ENCODE measurements around the gene GNG13.

Gene GNG13

DNA sequence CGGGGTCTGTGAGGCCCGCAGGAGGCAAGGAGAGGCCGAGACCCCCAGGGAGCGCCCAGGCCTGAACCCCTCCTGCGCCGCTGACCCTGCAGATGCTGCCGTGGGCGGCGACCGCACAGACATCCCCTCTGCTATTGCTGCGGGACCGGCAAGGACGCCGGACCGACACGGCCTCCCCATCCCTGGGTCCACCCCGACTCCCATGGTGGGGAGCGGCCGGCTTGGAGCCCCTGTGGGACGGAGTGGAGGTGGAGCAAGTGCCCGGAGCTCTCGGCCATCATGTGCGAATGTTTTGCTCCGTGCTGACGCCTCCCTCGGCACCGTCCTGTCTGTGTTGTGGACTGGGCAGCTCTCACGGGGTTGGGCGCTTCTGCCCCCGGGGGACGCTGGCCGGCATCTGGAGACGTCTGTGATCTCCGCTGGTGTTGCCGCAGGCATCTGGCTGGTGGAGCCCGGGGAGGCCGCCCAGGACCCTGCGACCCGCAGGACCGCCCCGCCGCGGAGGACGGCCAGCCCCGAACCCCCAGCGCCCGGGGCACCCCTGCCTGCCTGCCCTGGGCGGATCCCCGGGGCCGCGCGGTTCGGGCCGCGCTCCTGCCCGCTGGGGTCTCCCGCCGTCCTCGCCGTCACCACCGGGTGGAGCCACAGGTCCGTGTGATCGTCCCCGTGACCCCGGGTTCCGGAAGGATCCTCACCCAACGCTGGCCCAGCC lies 12.8 kb upstream of the GNG13 start:
- no peak for DNase-seq

DNA sequence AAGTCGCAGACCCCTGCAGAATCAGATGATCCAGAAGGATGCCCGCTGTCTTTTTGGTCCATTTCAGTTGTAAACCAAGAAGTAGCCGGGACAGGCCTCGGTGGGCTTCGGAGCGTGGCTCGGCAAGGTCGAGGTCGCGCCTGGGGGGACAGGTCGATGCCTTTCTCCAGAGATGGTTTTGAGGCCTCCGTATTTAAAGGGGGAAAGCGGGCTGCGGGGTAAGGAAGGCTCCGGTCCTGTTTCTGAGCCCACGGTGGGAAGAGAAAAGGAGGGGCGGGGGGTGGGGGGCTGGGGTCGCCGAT lies 7.5 kb upstream of the GNG13 start:
- no peak for DNase-seq

DNA sequence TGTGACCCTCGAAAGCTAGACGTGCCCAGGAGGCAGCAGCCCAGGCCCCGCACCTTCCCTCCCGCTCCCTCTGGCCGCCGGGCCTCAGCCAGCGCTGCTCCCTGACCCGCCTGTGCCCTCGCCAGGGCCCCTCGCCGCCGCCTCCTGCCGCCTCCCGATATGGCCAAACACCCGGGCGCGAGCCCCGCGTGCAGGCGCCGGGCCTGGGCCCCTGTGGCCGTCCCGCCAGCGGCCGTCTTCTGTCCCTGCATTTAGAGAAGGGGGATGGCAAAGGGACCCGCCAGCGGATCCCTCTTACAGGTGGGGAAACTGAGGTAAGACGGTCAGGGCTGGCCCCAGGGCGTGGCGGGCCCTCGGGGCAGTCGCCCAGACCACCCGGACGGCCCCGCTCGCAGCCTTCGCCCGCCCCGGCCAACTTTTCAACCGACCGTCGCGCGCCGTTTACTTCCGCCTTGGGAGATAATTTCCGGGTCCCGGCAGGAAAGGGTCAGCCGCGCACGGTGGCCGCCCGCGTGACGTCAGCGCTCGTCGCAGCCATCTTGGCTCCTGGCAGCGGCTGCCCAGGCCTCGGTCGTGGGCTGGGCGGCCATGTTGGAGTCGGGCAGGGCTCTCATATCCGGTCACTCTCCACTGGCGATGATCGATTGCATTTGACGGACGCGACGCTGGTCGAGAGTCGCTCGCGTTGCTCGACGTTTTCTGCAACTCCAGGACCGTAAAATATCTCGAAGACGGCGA lies 7.0 kb upstream of the GNG13 start:
- peak; percentile 57 for DNase-seq

DNA sequence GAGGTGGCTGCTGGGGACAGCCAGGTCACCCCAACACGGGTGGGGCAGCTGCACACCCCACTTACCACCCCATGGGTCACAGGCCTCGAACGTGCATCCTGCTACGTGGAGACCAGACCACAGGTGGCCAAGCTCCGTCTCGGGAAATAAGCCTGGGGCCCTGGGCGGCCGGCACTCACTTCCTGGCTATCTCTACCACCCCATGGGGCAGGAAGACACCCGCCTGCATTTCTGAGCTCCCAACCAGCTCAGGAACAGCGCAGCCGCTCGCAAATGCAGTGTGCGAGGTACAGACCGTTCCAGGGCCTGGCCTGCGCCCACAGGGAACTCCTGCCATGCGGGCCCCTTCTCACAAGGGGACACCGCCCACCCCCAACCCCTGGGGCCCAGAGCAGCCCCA lies 4.9 kb upstream of the GNG13 start:
- no peak for DNase-seq

DNA sequence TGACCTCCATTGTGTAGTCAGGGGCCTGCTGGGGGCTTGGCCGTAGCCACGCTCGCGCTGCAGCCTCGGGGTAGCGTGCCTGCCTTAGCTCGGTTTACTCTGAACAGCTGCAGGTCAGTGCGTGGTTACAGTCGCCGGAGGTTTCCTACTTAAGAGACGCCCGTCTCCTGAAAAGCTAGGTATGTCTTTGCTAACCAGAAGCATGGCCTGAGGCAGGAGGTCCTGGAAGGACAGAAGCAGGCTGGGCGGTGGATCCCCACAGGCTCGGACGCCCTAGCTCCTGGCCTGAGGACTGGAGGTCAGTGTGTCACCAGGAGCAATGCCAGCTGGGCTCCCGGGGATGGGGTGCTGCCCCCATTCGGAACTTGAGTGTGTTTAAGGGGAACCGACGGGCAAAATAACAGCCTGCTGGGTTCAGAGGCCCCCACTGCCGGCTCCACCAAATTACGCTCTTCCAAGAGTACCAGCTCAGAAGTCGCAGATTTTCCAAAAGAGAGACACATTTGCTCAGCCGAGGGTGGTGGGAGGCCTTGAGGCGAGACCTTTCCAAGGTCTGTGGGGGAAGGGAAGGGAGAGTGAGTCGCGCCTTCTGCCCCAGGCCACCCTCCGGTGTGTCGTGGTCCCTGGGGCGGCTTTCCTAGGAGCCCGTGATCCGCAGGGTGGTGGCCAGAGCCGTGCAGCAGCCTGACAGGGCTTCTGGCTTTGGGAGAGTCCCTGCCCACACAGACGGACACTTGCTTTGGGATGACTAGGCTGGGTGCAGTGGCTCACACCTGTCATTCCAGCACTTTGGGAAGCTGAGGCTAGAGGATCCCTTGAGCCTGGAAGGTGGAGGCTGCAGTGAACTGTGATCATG lies 3.9 kb upstream of the GNG13 start:
- DNase-seq, result no peak

DNA sequence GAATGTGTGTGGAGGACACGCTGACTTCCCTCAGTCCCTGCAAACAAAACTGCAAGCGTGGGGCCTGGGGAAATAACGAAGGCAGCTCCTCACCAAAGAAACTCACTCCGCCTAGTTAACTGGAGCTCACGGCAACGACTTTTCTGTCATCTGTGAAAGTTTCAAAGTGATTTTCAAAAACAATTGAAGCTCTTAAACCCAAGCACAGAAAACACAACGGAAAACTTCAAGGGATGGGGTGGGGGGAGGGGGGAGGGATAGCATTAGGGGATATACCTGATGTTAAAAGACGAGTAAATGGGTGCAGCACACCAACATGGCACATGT lies 3.2 kb upstream of the GNG13 start:
- no peak for DNase-seq

DNA sequence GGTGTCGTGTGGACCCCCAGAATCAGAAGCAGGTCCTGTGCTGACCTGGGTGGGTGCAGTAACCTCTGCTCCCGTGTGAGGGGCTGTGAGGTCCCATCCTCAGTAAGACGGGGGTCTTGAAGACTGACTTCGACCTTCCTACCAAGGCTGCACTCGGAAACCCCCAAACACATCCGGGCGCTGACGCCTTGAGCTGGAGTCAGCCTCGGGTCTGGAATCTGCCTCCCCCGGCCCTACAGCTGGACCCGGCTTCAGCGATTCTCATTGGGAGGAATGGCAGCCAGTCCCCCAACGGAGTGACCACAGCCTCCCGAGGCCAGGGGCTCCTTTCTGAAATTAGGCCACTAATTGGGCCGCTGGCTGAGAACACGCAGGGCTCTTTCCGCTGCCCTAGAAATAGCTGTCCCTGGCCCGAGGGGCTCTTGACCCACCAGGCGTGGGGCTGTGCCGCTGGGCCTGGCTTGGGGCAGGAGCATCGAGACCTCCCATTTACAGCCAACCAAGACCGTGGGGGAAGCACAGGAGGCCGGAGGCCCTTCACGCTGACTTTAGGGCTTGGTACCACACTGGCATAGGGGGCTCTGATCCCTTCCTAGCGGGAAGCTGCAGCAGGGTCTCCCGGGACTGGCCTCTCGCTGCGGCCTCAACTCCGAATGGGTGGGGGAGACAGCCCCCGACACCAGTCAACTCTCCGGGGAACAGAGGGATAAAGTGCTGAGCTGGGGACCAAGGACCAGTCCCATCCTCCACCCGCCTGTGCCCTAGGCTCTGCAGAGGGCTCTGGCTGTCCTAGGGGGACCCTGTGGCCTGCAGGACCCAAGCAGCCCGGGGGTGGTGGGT lies 2.6 kb upstream of the GNG13 start:
- DNase-seq, result no peak

DNA sequence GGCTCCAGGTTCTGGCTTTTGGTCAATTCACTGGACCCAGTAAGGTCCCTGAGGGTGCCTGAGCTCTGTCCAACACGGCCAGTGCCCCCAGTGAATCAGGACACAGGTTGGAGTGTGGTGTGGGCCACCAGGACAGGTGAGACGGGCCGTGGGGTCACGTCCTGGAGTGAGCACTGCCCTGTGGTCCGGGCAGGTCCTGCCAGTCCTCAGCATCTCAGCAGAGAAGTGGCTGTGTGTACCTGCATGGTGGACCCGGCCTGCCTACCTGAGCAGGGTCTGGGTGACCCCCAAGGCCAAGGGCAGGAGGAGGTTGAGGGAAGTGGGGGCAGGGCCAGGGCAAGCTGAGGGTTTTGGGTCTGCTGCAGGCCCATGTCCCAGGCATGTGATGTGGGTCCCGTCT lies 1.9 kb upstream of the GNG13 start:
- DNase-seq, result no peak

DNA sequence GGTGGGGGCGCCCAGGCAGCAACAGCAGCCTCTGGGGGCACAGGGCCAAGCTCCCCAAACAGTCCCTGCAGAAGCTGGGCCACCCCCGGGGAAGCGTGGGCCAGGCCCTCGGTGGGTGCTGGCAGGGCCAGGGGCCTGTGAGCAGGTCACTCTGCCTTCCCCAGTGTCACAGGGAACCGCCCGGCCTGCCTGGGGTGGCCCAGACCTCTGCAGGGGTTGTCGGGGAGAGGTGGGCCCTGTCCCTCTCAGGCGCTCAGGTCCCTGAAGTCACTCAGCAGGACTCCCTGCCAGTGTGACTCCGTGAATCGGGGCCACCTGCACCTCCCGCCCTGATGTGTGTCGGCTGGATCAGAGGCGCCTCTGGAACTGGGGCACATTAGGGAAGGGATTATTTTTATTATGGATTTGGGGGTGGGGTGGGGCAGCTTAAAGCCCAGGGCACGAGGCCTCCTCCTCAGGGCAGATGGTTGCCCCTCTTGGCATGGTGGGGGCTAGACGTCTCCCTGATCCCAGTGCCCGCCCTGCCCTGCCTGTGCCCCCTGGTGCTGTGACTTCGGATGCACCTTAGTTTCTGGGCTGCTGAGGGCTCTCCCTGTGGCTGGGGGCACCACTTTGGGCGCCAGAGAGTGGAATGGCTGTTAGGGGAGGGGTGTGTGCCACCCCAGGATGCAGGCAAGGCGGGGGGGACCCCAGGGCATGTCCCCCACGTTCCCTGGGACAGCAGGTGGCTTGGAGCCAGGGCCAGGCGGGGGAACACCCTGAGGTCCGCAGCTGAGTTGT lies 1.2 kb upstream of the GNG13 start:
- DNase-seq, result no peak

DNA sequence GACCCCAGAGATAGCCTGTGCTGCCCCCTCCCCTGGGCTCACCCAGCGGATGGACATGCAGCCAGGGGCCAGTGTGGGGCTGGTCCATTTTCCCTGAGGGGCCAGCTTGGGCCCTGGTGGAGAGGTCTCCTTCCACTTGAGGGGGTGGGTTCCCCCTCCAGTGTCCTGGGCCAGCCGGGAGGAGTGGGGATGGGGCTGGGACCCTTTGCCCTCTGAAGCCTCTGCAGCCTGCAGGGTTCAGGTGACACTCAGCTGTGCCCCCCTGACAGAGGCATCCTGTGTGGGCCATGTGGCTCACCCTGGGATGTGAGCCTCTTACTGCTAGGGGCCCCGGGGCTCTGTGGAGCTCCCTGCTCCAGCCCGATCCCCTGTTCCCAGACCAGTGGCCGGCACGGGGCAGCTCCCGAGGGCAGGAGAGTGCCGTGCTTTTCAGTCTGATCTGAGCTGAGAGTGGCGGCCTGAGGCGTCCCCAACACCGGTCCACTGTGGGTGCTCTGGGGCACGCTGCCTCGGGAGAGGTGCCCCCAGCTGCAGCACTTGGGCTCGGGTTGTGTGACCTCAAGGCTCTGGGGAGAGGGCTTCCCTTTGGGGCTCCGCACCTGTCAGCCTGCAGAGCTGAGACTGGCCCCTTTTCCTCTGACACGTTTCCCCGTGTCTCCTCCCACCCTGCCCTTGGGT lies 439 bp upstream of the GNG13 start:
- no peak for DNase-seq

DNA sequence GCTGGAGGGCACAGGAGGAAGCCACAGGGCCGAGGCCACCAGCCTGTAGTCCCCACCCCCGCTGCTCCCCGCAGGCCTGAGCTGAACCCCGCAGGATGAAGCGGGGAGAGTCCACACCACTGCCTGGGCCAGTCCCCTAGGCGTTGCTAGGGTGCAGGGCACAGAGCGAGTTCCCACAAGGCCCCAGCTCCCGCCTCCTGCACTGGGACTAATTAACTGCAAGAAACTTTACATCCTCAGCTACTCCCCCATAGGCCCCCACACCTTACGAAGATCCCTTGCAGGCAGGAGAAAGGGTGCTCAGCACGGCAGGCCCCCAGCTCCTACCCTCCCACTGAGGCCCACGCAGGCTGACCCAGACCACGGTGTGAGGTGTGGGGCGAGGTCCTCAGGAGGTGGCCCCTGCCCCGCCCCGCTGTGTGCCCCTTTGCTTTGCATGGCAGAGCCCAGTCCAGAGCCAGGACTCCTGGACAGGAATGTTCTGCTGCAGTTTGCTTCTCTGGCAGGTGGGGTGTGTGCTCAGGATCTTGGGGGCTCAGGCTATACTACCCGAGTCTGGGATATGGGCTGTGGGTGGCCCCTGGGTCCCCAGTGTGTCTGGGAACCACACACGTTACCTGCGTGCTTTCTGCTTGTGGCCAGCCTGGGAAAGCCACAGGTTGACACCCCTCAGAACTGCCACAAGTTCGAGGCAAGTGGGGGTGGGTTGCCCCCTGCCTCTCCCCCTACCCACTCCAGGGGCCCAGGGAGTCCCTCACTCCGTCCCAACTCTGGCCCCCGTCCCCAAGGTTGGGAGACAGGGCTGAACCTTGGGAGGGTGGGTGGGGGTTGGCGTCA lies 1.2 kb downstream of the GNG13 start:
- DNase-seq, result no peak

DNA sequence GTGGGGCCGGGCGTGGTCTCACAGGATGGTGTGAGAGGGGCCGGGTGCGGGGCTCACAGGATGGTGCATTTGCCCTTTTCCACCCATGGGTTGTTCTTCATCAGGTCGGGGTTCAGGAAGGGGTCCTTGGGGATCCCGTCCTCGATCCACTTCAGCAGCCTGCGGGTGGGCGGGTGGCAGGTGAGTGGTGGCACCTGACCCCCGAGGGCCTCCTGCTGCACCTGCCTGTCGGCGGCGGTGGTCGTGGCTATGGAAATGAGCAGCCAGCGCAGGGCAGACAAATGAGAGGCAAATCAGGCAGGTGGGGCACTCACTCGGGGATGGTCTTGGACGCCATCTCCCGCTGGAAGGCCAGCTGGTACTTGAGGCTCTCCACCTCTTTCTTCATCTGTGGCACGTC lies 1.9 kb downstream of the GNG13 start:
- DNase-seq, result no peak

DNA sequence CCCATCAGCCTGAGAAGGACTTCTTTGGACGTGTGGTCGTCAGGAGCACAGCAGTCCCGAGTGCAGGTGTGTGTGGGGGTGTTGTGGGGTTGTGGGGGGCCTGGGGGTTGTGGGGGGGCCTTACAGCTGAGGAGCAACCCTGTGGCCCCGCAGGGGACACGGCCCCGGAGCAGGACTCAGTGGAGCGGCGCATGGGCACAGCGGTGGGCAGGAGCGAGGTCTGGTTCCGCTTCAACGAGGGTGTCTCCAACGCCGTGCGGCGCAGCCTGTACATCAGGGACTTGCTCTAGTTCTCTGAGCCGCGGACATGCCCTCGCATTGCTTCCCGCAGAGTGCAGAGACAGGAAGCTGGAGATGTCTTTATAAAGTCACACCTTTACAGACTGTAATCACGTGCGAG lies 2.8 kb downstream of the GNG13 start:
- DNase-seq, result no peak

DNA sequence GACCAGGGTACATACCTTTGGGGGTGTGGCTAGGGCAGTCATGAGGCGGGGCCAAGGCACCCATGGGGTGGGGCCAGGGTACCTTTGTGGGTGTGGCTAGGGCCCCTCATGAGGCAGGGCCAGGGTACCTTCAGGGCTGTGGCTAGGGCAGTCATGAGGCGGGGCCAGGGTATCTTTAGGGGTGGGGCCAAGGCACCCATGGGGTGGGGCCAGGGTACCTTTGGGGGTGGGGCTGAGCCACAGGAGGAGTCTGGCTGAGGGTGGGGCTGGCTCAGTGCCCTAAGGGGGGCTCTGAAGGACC lies 3.5 kb downstream of the GNG13 start:
- DNase-seq, result no peak

DNA sequence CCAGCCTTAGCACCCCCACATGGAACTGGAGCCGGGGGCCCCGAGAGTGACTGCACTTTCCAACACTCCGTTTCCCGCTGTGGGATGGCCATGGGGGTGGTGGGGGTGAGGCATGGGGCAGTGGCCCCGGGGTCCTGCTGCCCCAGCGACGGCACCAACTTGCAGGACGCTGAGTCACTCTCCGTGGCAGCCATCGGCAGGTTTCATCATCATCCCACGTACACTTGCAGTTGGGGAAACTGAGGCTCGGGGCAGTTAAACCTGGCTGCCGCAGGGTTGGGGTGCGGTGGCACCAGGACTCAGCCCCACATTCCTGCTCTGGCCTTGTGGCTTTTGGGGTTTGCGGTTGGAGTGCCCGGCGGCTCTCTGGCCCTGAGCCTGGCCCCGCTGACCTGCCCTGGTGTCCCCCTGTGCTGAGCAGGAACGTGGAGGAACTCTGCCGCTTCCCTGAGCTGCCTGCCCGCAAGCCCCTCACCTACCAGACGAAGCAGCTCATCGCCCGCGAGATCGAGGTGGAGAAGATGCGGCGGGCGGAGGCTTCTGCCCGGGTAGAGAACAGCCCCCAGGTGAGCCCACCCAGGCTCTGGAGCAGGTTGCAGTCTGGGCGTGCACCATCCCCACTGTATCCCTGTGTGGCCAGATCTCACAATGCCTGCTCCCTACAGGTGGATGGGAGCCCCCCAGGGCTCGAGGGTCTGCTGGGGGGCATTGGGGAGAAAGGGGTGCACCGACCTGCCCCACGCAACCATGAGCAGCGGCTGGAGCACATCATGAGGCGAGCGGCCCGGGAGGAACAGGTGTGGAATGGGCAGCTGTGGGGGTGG lies 4.0 kb downstream of the GNG13 start:
- no peak for DNase-seq

DNA sequence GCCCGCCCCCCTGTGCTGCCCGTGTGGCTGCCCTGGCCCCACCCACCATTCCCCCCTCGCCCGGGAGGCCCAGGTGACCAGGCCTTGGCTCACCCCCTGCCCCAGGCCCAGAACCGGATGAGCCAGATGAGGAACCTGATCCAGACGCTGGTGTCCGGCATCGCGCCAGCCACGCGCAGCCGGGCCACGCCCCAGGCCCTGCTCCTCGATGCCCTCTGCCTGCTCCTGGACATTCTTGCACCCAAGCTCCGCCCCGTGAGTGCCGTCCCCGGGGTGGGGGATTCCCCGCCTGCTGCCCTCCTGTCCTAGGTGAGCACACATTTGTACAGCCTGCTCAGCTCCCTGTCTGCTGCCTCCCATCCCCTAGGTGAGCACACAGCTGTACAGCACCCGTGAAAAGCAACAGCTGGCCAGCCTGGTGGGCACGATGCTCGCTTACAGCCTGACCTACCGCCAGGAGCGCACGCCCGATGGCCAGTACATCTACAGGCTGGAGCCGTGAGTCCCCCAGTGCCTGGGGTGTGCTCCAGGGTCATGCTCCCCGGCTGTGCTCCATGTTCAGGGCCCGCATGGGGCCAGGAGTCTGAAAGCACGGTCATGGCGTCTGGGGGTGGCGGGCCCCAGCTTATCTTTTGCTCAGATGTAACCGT lies 4.8 kb downstream of the GNG13 start:
- DNase-seq, result no peak

DNA sequence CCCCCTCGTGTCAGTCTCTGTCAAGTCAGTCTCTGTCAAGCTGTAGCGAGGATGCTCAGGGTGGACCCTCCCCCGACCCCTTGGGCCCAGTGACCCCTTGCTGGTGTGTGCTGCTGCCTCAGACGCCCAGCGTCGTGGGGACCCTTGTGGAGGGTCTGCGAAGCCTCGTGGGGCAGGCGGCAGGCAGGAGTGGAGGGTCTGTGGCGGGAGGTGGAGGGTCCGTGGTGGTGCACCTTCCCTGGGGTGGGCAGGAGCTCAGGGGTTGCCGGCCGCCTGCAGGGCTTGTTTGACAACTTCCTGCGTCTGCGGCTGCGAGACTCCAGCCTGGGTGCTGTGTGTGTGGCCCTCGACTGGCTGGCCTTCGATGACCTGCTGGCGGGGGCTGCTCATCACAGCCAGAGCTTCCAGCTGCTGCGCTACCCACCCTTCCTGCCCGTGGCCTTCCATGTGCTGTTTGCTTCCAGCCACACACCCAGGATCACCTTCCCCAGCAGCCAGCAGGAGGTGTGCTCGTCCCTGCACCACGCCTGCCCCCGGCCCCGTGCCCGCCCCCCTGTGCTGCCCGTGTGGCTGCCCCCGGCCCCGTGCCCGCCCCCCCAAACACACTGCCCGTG lies 5.6 kb downstream of the GNG13 start:
- no peak for DNase-seq

DNA sequence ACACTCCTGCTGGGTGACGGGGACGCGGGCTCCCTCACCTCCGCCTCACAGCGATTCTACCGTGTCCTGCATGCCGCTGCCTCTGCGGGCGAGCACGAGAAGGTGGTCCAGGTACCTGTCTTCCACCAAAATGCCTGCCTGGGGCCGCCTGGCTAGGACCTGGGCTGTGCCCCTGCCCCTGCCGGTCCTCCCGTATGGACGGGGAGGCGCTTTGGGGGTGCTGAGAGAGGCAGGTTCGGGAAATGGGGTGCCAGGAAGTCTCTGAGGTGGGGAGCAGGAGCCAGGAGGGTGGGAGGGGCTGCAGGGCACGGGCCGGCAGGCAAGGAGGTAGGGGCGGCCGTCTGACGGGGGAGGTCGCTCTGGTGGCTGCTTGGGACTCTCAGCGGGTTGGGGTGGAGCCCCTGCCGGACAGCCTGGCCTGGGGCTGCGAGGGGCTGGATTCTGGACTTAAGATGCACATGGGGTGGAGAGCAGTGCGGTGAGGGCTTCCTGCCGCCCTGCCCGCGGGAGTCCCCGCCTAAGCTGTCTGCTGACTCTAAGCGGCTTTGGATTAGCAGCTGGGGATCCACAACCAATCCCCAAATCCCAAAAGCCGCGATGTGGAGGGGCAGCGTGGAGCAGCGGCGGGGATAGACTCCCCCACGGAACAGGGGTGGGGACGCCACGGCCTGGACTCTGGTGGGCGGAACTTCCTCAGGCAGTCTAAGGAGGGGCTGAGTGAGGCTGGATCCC lies 6.3 kb downstream of the GNG13 start:
- no peak for DNase-seq

DNA sequence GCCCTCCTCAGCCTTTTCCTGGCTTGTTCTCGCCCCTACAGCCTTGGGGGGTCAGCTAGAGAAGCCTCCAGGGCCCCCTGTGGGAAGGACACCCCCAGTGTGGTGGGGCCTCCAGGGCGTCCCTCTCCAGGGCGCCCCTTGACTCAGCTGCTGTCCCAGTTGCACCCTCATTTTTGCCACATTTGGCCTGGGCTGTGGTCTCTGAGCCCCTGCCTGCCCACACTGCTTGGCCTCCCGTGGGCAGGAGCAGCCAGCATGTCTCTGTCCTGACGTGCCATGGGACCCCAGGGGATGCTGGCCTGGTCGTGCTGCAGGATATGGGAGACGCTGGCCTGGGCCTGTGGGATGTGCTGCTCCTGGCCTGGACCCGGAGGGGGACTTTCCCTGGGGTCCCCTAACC lies 7.1 kb downstream of the GNG13 start:
- DNase-seq, result no peak

Data from NK-92 treated with Interleukin-12 subunit alpha and Interleukin-12 subunit beta, amount 100 ng/mL, for 24 hours (cell line).